ENCODE measurements around the gene PKNOX1. TPM values are rescaled to one million over a fixed set of nuclear protein-coding genes. Genes with fewer than 3 reads are reported as not detected.
A peak's percentile ranks its signal among the peaks of the same experiment; 100 is the strongest.
"Not testable (repeated sequence)": the region's sequence is repeated elsewhere in the genome, so short reads cannot be mapped to it uniquely, and the experiment has no call there.

Gene PKNOX1
- total RNA-seq, 2 donors from 2014 or later: 22.5 to 22.7 TPM

- DNase-seq (ENCODE audit: low spot score); intact Hi-C loops (cut with DNase I): not testable (repeated sequence)
Measured at GRCh38 chr21:43074401-43075169, 100.2 kb downstream of the PKNOX1 start.

GRCh38 chr21:43075170-43076022 is 101.0 kb downstream of the PKNOX1 start, which contains the start of gene CBS:
Gene CBS (minus strand): TSS chr21:43075835. CDS start chr21:43072193, 3,642 bp downstream.
- DNase-seq (ENCODE audit: low spot score); intact Hi-C loops (cut with DNase I): not testable (repeated sequence)

GRCh38 chr21:43076023-43076637 is 101.8 kb downstream of the PKNOX1 start:
- DNase-seq (ENCODE audit: low spot score); intact Hi-C loops (cut with DNase I): not testable (repeated sequence)

GRCh38 chr21:43076643-43077042 is 102.3 kb downstream of the PKNOX1 start:
- peak; percentile 28 for DNase-seq (ENCODE audit: low spot score)
- intact Hi-C loops (cut with DNase I): not testable (repeated sequence)

GRCh38 chr21:43082587-43083300 is 108.4 kb downstream of the PKNOX1 start:
- intact Hi-C loops (cut with DNase I); DNase-seq (ENCODE audit: low spot score): not testable (repeated sequence)

Small RNA genes lying within 50 kb of the gene (microRNA-seq; reads per million reads assigned to microRNA genes)
- gene MIR5692B (ENCODE audit: borderline microRNAs expressed in 2 of 2): 0 reads per million in 2 donors

Other genes starting within 250 kb of the PKNOX1 start
- 10 to 100 TPM; 12.1 to 13.4 TPM for gene WDR4, start 95.0 kb upstream of the PKNOX1 start, total RNA-seq
- gene NDUFV3, start 81.3 kb upstream of the PKNOX1 start, total RNA-seq: 10 to 100 TPM; 26.1 to 39.0 TPM
- gene ERVH48-1, start 48.9 kb upstream of the PKNOX1 start, total RNA-seq: not detected
- 1 to 10 TPM; 2.7 to 8.7 TPM for gene CBS, start 101.3 kb downstream of the PKNOX1 start, total RNA-seq
- gene U2AF1, start 133.0 kb downstream of the PKNOX1 start, total RNA-seq: 10 to 100 TPM; 18.8 to 24.7 TPM
- not detected for gene CRYAA, start 194.4 kb downstream of the PKNOX1 start, total RNA-seq